HG02938 (cell line): ENCODE data around the gene SHROOM4.

Source experiments
- ATAC-seq: cut with Tn5 transposase; IDR thresholded peaks from one replicate; pipeline ENCODE4 v1.9.1; 2021; ENCODE audit warnings: mild to moderate bottlenecking, moderate library complexity; ENCODE audit not compliant: unreplicated experiment

The SHROOM4 gene, protein sequence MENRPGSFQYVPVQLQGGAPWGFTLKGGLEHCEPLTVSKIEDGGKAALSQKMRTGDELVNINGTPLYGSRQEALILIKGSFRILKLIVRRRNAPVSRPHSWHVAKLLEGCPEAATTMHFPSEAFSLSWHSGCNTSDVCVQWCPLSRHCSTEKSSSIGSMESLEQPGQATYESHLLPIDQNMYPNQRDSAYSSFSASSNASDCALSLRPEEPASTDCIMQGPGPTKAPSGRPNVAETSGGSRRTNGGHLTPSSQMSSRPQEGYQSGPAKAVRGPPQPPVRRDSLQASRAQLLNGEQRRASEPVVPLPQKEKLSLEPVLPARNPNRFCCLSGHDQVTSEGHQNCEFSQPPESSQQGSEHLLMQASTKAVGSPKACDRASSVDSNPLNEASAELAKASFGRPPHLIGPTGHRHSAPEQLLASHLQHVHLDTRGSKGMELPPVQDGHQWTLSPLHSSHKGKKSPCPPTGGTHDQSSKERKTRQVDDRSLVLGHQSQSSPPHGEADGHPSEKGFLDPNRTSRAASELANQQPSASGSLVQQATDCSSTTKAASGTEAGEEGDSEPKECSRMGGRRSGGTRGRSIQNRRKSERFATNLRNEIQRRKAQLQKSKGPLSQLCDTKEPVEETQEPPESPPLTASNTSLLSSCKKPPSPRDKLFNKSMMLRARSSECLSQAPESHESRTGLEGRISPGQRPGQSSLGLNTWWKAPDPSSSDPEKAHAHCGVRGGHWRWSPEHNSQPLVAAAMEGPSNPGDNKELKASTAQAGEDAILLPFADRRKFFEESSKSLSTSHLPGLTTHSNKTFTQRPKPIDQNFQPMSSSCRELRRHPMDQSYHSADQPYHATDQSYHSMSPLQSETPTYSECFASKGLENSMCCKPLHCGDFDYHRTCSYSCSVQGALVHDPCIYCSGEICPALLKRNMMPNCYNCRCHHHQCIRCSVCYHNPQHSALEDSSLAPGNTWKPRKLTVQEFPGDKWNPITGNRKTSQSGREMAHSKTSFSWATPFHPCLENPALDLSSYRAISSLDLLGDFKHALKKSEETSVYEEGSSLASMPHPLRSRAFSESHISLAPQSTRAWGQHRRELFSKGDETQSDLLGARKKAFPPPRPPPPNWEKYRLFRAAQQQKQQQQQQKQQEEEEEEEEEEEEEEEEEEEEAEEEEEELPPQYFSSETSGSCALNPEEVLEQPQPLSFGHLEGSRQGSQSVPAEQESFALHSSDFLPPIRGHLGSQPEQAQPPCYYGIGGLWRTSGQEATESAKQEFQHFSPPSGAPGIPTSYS (N-terminal part only)

DNA sequence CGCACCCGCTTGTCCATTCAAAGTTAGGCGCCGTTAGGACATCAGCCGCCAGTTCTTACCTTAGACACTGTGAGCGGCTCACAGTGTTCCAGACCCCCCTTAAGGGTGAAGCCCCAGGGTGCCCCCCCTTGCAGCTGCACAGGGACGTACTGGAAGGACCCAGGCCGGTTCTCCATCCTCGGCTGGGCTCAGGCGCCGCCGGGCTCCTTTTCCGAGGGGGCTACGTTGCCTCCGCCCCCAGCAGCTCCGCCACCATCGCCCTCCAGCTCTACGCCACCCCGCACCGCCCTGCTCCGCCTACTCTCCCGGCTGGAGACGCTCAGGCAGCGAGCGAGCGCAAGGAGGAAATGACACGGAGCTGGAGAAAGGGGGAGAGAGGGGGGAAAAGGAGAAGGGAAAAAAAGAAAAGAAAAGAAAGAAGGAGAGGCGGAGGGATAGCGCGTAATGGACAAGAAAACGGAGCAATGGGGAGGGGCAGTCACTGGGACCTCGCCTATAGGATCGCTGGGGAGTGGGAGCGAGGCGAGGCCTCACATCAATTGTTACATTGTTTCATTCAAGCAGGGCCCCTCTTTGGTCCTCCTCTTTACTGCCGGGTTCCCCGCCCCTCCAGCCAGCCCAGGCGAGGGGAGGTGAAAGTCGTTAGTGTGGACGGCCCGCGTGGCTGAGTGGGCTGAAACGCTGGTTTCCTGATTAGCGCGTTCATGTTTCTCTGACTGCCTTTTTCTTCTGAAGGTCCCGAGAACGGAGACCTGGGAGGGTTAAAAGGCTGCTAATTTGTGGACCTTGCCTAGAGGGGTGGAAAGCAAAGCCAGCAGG, at the start of gene SHROOM4:
Gene SHROOM4, minus strand, starts transcription at position 352 of the 819 bp plus-strand sequence. Its CDS starts 176 bp downstream, at position 176.
- no peak for ATAC-seq

DNA sequence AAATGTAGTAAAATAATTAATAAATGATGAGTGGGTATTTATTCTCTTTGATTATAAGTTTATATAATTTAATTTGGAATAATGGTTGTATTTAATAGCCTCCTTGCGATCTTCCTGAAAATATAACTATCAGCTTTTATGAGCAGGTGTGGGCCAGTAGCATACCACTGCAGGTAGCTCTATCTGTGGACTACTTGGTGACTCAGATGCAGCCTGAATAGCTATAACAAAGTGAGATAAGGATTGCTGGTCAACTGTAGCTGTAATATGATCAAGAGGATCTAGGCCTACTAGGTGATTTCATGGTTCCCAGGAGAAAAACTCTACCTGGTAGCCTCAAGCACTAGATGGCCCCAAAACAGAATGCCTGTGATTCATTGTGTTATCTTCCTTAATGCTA, 49.5 kb upstream of the SHROOM4 start:
- no peak for ATAC-seq

DNA sequence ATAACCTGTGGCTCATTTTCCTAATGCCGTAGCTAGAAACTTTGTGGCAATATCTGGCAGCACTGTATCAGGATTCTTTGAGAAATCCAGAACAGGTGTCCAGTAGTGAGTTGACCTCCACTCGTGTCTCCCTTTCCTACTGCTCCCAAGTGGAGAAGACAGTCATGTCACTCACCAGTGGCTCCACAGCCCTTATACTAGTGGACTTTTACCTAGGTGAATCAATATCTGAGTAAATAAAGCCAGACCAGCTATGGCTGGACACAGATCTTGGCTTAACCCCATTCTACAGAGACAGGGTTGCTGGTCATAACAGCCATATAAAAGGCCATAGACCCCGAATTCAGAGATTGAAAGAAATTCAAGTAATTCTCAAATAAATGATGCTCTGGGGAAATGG, 46.5 kb upstream of the SHROOM4 start:
- ATAC-seq, result no peak

DNA sequence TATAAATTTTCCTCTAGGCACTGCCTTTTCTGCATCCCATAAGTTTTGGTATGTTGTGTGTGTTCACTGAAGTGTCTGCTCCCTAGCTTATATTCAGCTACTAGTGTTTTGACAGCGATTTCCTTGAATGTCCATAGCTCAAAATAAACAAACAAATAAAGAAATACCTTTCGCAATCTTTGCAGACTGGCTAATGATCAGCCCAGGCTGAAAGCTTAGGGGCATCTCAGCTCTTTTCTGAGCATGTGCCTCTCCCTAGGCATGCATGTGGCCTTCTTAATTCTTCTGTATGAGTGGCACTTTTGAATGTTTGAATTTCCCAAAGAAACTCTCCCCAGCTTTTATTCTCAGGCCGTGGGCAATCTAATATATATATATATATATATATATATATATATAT, 44.6 kb upstream of the SHROOM4 start:
- no peak for ATAC-seq

DNA sequence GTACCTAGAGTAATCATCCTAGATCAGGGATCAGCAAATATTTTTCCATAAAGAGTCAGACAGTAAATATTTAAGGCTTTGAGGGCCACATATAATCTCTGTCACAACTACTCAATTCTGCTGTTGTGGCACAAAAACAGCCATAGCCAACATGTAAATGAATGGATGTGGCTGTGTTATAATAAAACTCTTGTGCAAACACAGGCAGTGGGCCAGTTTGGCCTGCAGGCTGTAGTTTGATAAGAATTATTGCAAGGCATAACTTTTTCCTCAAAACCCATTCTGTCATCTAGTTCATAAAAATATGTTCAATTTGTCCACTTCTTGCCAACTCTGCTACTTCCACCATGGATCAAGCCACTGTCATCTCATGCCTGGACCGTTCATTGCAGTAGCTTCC, 39.4 kb upstream of the SHROOM4 start:
- no peak for ATAC-seq

DNA sequence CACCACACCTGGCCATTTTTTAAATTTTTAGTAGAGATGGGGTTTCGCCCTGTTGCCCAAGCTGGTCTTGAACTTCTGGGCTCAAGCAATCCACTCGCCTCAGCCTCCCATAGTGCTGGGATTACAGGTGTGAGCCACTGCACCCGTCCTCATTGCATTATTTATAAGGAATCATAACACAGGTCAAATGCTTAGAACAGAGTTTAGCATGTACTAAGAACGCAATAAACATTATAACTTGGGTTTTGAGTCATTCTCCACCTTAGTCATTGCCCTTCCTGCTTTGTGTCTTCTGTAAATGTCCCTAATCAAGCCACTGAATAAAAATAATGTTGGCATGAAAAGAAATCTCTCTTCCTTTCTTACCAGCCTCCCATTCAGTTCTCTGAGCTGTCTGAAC, 38.5 kb upstream of the SHROOM4 start:
- no peak for ATAC-seq

DNA sequence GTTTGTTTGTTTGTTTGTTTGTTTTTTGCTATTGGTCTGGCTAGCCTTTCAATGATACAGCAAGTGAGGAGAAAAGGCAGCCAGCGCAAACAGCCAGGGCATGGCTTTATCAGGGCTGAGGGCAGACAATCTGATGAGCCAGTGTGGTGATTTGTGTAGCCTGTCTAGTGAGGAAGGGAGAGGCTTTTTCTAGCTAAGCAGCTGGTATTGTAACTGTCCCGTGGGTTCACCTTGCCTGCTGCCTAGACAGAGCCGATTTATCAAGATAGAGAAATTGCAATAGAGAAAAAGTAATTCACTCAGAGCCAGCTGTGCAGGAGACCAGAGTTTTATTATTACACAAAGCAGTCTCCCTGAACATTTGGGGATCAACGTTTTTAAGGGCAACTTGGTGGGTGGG, 28.2 kb upstream of the SHROOM4 start:
- no peak for ATAC-seq

DNA sequence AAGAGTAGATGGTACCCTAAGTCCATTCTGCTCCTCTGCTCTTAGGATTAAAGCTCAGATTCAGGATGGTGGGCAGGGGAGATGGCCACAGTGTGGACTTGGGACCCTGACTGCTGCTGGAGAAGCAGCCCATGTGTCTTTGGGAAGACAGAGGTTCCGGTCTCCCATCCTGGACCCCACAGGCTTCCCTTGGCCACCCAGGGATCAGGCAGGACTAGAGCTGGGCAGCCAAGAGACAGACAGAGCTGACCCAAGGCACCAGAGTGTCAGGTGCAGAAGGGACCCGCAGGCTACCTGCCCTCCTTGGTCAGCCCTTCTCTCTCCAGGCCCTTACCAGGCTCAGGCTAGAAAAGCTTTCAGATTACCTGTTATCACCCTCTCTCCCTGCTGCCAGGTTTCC, 25.7 kb upstream of the SHROOM4 start:
- ATAC-seq, result no peak

DNA sequence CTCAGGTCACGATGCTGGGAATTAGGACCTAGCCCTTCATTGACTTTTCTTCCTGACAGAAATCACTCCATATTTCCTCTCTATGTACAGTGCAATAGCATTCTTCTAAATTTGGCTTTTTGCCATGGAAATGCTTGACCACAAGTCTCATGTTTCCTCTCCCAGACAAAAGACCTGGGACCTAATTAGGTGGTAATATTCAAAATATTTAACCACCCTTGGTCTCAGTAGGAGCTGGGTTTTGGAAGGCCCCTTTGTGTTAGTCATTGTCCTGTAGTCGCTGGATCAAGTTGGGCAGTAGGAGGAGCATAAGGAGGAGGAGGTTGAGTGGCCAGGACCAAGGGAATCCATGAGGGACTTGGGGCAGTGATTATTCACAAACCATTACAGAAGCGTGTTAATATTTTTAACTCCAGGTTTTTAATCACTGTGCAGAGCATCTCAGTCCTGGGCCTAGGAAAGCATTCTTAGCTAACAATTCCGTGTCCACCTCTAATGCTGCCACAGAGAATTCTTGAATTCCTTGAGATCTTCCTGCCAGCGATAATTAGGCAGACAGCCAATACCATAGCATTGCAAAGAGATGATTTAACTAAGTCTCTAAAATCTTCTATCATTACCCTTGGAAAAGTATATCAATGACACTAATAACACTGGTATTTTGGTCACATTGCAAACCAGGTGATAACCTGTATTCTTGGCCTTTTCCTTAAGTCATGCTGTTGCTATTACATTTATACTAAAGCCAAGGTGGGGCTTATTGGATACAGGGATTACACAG, 25.0 kb upstream of the SHROOM4 start:
- ATAC-seq, result no peak

DNA sequence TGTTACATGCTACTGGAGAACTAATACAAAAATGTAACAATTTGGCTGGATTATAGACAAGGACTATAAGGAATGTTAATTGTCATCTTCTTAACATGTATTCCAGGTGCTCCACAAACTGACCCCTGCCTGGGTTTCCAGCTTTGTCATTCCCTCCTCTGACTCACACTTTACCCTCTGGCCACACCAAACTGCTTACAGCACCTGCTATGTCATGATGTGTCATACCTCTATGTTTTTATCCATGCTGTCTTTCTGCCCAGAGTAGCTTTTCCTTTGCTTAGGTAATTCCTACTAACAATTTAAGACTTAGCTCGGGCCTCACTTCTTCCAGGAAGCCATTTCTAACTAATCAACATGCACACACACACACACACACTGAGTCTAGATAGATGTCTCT, 14.0 kb upstream of the SHROOM4 start:
- no peak for ATAC-seq

DNA sequence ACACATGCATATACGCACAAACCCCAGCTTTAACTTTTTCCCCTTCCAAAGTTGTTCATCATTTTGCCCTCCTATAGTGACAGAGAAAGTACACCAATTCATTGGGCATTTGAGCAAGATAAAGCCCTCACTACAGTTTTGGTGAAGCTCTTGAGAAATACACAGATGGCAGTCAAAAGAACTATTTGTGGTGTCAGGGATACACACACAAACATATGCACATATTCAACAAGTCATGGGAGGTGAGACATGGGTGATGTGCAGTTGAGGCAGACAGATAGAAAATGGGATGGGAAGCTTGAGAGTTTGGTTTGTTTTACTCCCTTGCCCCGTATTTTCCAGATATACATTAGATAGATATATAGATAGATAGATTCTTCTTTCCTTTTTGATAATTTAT, 11.8 kb upstream of the SHROOM4 start:
- no peak for ATAC-seq

DNA sequence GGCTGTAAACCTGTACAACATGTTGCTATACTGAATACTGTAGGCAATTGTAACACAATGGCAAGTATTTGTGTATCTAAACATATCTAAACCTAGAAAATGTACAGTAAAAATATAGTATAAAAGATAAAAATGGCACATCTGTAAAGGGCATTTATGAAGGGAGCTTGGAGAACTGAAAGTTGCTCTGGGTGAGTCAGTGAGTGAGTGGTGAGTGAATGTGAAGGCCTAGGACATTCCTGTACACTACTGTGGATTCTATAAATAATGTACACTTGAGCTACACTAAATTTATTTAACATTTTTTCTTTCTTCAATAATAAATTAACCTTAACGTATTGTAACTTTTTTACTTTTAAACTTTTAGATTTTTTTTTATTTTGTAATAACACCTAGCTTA, 5.0 kb upstream of the SHROOM4 start:
- ATAC-seq, result no peak

DNA sequence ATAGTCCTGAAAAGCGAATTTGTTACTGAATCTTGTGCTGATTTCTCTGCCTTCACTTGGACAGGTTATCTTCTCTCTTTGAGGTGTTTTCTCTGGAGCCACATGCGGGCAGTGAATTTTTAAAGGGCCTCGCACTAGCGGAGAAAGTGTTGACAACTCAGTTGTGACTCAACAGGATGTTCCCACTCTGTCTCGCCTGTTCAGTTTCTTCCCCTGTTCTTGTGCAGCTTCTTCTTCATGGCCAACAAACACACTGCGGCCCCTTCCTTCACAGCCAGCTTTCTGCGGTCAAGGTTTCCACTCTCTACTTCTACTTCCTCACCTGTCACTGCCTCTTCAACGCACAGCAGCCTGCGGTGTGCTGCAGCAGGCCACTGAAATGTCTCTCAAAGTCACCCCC, 1.1 kb upstream of the SHROOM4 start:
- ATAC-seq, result no peak

DNA sequence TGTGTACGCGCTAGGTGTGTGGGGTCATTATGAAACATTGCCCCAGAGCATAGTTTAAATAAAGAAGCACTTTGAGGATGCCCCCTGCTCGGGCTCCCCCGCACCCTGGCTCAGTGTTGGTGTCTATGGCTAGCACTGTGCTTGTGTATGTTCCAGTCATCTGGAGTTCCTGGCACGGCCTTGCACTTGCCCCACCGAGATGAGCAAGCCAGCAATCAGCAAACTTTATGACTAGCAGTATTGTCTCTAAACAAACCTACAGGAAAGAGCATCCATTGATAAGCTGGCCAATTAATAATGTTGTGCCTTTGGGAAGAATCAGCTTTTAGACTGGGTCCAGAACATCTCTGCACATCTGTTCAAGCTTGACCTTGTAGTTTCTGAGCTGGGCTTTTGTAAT, 707 bp upstream of the SHROOM4 start:
- no peak for ATAC-seq

DNA sequence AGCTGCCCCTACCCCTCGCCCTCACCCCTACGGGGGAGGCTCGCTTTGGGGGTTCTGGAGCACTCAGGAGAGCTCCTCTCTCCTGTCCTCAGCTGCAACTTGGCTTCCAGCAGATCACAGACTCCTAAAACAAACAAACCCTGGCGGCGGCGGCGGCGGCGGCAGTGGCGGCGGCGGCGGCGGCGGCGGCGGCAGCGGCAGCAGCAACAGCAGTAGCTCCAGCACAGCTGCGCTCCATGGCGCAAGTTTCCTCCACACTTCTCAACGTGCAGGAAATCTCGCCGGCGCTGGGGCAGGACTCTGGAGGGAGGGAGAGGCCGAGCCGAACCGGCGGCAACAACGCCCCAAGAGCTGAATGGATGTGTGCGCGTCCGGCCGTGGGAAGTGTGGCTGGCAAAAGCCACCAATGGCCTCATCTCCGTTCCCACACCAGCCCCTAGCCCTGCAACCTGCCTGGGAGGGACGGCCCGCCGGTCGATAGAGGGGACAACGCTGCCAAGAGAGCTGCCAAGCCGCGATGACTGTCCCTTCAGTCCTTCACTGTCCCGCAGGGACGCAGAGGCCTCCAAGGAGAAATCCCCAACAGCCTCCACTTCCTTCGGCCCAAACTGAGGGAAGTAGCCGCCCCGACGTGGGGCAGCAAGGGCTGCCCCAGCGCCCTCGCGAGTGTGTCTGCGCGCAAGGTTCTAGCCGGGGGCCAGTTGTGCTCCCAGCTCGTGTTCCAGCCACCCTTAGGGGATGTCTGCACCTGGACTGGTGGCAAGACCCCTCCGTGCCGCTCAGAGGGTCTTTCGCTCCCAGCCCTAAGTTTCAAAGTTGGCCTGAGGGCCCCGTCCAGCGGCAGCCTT, 775 bp downstream of the SHROOM4 start:
- ATAC-seq, result no peak

DNA sequence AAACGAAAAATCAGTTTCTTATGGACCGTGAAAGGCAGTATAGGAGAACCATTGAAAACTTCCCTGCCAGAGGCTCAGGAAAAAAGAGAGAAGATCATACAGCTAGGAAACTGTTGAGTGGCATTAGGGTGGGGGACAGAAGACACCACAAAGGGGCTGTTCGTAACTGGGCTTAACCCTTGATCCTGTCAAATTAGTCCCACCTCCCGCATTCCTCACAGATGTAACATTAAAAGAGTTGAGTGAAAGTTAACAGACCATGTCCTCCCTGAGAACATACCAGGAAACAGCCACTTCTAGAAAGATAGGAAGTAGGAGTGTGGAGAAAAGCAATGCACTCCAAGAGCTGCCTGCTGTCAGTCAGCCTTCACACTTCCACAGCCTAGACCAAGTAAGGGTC, 8.7 kb downstream of the SHROOM4 start:
- no peak for ATAC-seq

DNA sequence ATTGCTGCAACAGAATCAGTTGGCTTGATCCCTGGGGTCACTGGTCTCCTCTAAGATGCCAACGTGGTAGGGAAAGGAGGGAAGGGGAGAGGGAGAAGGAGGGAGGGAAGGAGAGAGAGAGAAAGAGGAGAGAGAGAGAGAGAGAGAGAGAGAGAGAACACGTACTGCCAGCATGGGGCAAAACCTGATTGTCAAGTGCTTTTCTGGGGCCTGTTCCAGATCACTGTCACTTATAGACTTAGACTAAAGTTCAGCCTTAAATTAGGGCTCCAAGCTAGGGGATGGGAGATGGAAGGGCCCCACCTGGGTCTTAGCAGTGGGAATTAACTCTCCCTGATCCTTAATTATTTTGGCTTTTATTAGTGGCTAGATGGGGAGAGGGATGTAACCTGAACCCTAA, 12.9 kb downstream of the SHROOM4 start:
- ATAC-seq, result no peak

DNA sequence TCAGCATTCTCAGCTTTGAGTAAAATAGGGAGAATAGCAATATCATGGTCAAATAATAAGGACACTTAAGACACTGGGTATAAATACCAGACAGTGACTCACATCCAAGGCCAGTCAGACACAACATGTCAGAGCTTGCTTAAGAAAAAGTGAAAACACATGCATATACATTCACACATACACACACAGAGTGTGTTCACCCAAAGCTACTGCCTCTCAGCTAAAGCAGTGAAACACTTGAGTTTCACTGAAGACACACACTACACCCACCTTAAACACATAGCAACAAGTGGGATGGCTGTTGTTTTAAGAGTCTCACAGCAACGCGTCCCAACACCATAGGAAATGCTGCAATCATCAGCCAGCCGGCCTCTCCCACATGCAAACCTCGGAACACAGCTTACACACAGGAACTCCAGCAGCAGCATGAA, 14.4 kb downstream of the SHROOM4 start:
- ATAC-seq, result no peak

DNA sequence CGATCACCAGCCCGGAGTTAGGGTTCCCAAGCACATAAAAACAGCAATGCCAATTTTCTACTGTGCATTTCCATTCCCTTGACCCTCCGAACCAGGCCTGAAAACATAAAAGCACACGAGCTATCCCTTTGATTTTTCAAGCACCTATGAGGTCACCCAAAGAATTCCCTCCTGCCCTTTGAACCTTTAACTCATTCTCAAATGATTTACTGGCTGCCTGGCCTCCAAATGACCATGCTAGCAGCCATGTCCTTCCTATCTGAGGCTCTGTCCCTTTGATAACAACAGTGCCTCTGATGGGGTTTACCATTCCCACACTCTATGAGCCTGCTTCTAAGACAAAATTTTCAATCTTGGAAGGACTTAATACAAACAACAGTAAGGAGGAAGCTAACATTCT, 15.2 kb downstream of the SHROOM4 start:
- ATAC-seq, result no peak
